Suppressor macrophage treated with lipopolysaccharide for 1 hour (primary cell): ENCODE results near the gene POU2AF1.

Experiments
- DNase-seq, 3 donors: peaks; one replicate each; pipeline ENCODE4 v3.0.0-alpha.2; 2020 to 2022

POU2AF1 gene

DNA sequence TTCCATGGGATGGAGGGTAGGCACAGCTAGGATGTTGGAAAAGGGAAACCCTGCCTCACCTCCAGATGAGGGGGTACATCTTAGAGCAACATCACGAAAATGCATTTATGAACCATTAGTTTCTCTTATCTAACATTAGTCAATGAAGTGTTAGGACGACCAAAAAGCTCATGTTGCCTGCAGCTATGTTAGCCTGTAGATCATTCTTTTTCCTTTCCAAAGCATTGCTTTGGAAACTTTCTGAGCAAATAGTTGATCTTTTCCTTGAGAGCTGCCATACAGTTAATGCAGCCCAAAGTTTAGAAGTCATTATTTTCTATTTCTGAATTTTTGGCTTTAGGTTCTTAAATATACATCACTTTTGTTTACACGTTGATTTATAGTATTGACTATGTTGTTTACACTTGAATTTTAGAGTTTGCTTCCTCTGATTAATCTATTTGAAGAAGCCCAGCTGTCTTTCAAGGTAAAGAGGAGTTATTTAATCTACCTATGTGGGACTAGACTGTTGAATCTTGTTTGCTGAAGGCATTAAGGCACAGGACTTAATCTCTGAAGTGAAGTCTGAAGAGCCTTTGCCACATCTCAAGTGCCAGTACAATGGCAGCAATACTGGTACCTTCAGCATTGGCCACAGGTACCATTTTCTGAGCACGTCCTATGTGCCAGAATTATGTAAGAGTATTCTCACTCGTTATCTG lies 69.7 kb downstream of the POU2AF1 start:
- DNase-seq, result no peak

- no peak for DNase-seq
These were observed 70.9 kb downstream of the POU2AF1 start for GRCh38 chr11:111308140-111308539.

DNA sequence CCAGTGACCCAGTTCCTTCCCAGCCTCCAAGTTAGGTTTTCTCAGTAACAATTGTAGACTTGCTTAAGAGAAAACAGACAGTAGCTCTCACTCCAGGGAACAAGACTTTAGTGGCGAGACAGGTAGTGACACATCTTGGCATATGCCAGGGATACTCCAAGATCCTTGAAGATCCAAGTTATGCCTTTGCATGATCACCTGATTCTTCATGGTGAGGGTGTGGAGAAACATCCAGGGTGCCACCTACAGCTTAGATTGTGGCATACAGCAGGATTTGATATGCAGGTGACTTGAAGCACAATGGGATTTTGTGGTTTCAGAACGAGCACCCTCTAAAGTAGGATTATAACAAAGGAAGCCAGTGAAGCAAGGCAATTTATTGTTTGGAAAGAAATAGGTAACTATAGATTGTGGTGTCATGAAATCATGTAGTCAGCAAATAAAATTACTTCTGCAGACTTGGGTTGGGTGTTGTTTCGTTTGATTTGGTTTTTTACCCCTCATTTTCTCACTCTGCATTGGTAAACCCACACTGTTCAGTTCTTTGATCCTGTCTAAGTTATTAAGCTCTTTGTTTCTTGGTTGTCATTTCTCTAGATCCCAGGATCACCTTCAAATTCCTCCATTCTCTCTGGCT lies 71.5 kb downstream of the POU2AF1 start:
- no peak for DNase-seq

DNA sequence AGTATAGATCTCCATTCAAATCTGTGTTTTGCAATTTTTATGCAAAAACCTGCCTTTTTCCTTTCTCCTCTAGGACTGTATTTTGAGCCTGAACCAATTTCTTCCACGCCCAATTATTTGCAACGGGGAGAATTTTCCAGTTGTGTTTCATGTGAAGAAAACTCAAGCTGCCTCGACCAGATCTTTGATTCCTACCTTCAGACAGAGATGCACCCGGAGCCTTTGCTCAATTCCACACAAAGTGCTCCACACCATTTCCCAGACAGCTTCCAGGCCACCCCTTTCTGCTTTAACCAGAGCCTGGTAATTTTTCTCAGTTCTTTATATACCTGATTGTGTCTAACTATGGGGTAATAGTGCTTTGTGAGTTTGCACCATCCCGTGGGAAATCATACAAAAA lies 72.8 kb downstream of the POU2AF1 start:
- no peak for DNase-seq

DNA sequence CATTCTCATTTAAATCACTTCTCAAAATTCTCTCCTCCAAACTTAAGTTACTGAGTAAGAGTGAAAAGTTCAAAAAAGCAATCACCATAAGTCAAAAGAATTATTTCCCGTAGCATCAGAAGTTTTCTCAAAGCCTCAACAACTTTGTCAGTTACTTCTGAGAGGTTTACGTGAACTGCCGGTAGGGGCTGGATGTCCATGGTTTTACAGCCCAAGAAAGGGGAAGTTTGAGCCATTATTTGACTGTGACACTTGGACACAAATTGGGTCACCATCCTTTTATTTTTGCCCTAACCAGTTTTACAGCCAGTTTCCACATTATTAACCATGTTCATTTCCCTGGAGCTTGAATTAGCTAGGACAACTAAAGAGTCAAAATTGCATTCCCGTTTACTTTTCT lies 73.2 kb downstream of the POU2AF1 start:
- peak in 2 of 3 donors; percentile 9 to 16 for DNase-seq

DNA sequence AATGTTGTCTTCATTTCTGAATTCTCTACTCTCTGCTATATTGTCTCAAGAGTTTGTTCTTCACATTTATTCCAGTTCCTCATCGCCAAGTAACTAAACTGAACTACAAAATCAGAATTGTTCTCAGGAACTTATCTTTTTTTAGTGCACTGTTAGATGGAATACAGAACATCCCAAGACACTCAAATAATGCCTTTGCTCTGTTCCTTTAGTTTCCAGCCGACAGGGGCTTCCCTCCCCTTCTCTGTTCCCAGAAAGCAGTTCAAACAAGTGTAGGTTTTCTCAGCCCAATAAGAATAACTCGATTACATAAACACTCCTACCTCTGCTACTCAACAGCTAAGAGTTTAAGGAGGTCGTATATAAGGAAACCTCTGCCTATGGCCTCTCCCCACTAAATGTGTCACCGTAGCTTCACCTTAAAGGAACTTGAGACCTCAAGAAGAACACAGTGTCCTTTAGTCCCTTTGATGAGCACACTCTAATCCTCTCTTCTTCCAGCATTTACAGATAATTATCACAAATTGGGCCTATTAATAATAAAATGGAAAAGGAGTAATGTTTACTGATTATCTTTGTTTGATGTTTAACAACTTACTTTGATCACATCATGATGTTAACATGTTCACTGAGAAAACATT lies 73.8 kb downstream of the POU2AF1 start:
- no peak for DNase-seq

DNA sequence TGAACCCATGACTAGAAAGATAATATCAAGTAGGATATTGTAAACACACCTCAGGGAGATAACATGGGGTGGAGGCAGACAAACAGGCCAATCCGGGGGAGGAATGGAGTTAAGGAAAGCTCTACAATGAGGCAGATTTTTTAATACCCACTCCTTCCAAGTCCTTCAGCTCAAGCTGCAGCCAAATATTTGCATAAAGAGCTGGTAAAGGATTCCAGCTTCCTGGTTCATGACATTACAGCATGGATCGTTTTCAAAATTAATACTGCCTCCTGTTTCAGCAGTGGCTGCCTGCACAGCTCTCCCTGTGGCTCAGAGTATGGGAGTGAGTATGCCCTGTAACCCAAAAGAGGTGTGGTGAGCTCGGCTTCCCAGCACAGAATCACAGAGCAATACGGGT lies 75.6 kb downstream of the POU2AF1 start:
- DNase-seq, result no peak

DNA sequence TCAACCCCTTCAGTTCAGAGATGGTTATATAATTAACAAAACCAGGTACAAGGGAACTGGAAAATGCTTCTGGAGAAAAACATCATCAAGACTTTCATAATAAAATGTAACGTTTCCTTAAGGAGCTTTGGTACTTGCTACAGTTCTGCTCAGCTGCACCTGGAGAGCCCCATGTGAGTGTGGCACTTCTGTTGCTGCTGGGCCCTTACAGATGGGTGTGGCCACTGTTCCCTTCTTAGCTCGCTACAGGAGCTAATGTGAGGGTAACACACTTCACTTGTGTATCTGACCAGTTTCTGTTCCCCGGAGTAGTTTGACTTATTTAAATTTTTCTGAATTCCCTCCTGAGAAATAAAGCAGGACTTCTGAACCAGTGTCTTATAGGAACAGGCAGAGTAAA lies 76.8 kb downstream of the POU2AF1 start:
- DNase-seq, result no peak
